ENCODE data around the gene KLF16.

- no peak for TF ChIP-seq EZH2 (IDR thresholded peaks at IDR 0.05; ENCODE audit: insufficient read depth, low read length)
- no peak for TF ChIP-seq CTCF (IDR thresholded peaks at IDR 0.05; ENCODE audit: insufficient read depth, low read depth, low read length)
Observed at GRCh38 chr19:1863638-1864479, 480 bp upstream of the KLF16 start.
